HL-60 (cell line): ENCODE results near the gene MYOF.

ENCODE experiments used
- GABPA ChIP-seq: IDR thresholded peaks from 2 replicates; pipeline ENCODE4 v1.6.1; 2012; ENCODE audit warnings: low read depth
- TF ChIP-seq, protein P1 (sequence below): IDR thresholded peaks from one replicate; pipeline ENCODE4 v1.5.1; 2011; ENCODE audit warnings: low read length, control low read depth, inconsistent platforms; ENCODE audit not compliant: insufficient read depth

DNA sequence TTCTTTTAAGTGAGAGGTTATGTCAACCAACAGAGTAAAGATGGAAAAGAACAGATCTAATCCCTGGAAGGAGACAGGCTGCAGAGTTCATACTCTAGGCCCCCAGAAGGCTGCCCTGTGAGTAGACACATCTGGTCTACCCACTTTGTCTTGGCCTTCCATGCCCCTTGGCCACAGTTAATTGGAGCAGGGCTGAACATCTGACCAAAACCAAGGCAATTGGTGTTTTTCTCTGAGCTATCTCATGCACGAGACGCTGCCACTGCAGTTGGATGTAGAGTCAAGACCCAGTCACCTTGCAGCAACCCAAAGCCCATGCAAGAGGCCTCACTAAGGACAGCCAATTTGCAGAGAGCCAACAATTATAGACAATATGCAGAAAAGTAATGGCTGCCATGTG lies 9.0 kb downstream of the MYOF start:
- TF ChIP-seq, protein P1, sequence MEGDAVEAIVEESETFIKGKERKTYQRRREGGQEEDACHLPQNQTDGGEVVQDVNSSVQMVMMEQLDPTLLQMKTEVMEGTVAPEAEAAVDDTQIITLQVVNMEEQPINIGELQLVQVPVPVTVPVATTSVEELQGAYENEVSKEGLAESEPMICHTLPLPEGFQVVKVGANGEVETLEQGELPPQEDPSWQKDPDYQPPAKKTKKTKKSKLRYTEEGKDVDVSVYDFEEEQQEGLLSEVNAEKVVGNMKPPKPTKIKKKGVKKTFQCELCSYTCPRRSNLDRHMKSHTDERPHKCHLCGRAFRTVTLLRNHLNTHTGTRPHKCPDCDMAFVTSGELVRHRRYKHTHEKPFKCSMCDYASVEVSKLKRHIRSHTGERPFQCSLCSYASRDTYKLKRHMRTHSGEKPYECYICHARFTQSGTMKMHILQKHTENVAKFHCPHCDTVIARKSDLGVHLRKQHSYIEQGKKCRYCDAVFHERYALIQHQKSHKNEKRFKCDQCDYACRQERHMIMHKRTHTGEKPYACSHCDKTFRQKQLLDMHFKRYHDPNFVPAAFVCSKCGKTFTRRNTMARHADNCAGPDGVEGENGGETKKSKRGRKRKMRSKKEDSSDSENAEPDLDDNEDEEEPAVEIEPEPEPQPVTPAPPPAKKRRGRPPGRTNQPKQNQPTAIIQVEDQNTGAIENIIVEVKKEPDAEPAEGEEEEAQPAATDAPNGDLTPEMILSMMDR = no peak
- TF ChIP-seq GABPA = no peak
